Aorta (tissue), 5 donors: ENCODE data around the gene ACTRT2. TPM values are rescaled to one million over a fixed set of nuclear protein-coding genes. Genes with fewer than 3 reads are reported as not detected.

ENCODE experiments used
- ATAC-seq: fragments of 200-7000 bp; cut with Tn5 transposase; one replicate; pipeline ENCODE4 v1.9.1; 2022; ENCODE audit warnings: moderate library complexity; ENCODE audit not compliant: low FRiP score
- DNase-seq, 2 donors: peaks; one replicate each; pipeline ENCODE4 v3.0.0-alpha.2; 2020
- H3K27ac ChIP-seq, 2 donors: one replicate each; pipeline ENCODE4 v1.5.1; 2013; ENCODE audit warnings: low read length in 2 of 2, mild to moderate bottlenecking in 2 of 2, moderate library complexity in 2 of 2, control low read depth in 1 of 2, inconsistent platforms in 1 of 2, low read depth in 1 of 2
- H3K27me3 ChIP-seq, 2 donors: one replicate each; pipeline ENCODE4 v1.6.1; 2013; ENCODE audit warnings: control low read depth in 1 of 2, low read length in 1 of 2, mild to moderate bottlenecking in 1 of 2, moderate library complexity in 1 of 2; ENCODE audit not compliant: insufficient read depth in 2 of 2, control insufficient read depth in 1 of 2
- H3K36me3 ChIP-seq, 2 donors: one replicate each; pipeline ENCODE4 v1.6.1; 2013; ENCODE audit warnings: control low read depth in 1 of 2, low read length in 1 of 2, mild to moderate bottlenecking in 1 of 2; ENCODE audit not compliant: insufficient read depth in 2 of 2, control insufficient read depth in 1 of 2
- H3K4me1 ChIP-seq, 2 donors: one replicate each; pipeline ENCODE4 v1.6.1; 2013; ENCODE audit warnings: low read length in 2 of 2, control low read depth in 1 of 2, mild to moderate bottlenecking in 1 of 2, moderate library complexity in 1 of 2; ENCODE audit not compliant: insufficient read depth in 2 of 2, control insufficient read depth in 1 of 2
- H3K4me3 ChIP-seq, 2 donors: one replicate each; pipeline ENCODE4 v1.5.1; 2013; ENCODE audit warnings: low read length in 2 of 2, control low read depth in 1 of 2, mild to moderate bottlenecking in 1 of 2
- H3K9me3 ChIP-seq: one replicate; pipeline ENCODE4 v1.6.1; 2013; ENCODE audit warnings: mild to moderate bottlenecking, low read length; ENCODE audit not compliant: control insufficient read depth
- WGBS, 2 donors: extraction: QIAGEN DNeasy Blood & Tissue Kit; methylation state at CpG; one replicate each; pipeline ENCODE4 v1.1.7; 2013; 5-methylcytosine and 5-hydroxymethylcytosine counted together
- intact Hi-C, 2 donors: fragments of 100-400 bp; cut with DNase I; formaldehyde crosslinking; loops; one replicate each; pipeline versions ENCODE4 v1.14.2 to v1.15.0; 2022
- long read RNA-seq, 2 donors: library from polyadenylated mRNA; unstranded; transcript quantifications; one replicate each; pipeline ENCODE4 v2.0.0, GENCODE V29; 2020 to 2021
- polyA plus RNA-seq, 2 donors: library from polyadenylated mRNA; stranded (reverse); fragments of 200-250 nt; gene quantifications; one replicate each; pipeline ENCODE4 v1.2.3, GENCODE V29; 2013
- total RNA-seq, 2 donors: library from RNA; stranded (reverse); fragmentation: NEBNext Ultra II Directional; extraction: Animal tissue kit (Norgen Biotek cat#: 25700); gene quantifications; one replicate each; pipeline ENCODE4 v1.2.1, GENCODE V29; 2021
- donor health status: healthy with polysubstance abuse.
- donor health status: Bipolar disorder and iron deficiency.
- donor health status: DM: no; HTN: no; CAD: no.
- donor health status: DM: no; HTN: no; CAD: no.
- donor health status: DM: yes; HTN: yes; CAD: no.

The ACTRT2 gene
- not detected for total RNA-seq
- not detected for polyA plus RNA-seq
- long read RNA-seq, donor 1, result 0 reads
- long read RNA-seq, donor 2, result 0 reads

GRCh38 chr1:3021233-3021671 is at the start of gene ACTRT2:
ACTRT2 (plus strand) TSS chr1:3021467; CDS start chr1:3021687, 220 bp downstream.
- Histone ChIP-seq H3K36me3 (no peaks in the 10 kb centered on the region), H3K4me3 (no peak within 1 kb of the TSS), H3K4me1 (no peaks in the 10 kb centered on the region), H3K9me3 (no peaks in the 10 kb centered on the region), H3K27ac (no peak within 1 kb of the TSS), H3K27me3 (no peaks in the 10 kb centered on the region)
- ATAC-seq (no peak), DNase-seq (peak in 1 of 2 donors; percentile 41)
- intact Hi-C loops, result no loop called here
- 89 to 90% methylated on average over 8 of the region's 8 CpGs for WGBS, 2 donors

DNA sequence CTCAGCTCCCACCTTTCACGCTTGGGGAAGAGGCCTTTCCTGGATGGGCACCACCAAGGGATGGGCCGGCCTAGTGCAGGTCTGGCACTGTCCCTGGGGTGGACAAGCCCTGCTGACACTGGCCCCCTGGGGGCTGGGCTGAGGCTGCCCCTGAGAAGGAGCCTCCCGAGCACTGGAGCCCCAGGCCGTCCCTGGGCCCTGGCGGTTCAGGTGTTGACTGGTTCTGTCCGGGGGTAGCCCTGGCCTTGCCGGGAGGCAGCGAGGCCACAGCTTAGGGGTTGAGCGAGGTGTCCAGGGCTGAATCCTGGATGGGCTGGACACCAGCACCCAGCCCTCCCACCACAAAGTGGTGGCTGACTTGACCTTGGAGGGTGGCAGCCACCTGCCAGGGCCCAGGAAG is 49.7 kb upstream of the ACTRT2 start:
- no peaks in the 10 kb centered on the region for H3K27me3 ChIP-seq
- H3K9me3 ChIP-seq, result no peaks in the 10 kb centered on the region
- no peak overlapping the region for H3K27ac ChIP-seq
- ATAC-seq, result no peak
- H3K36me3 ChIP-seq, result no peaks in the 10 kb centered on the region
- no peak overlapping the region for H3K4me3 ChIP-seq
- H3K4me1 ChIP-seq, result no peaks in the 10 kb centered on the region
- 97 to 98% methylated on average over 9 of the region's 9 CpGs for WGBS, 2 donors
- DNase-seq, result peak in 1 of 2 donors; percentile 74
- intact Hi-C loops, result no loop called here

- H3K27ac ChIP-seq, result no peak overlapping the region
- 91 to 94% methylated on average over 26 to 27 of the region's 27 CpGs for WGBS, 2 donors
- peak in 1 of 2 donors; percentile 70 for DNase-seq
- H3K27me3 ChIP-seq, result no peaks in the 10 kb centered on the region
- no peaks in the 10 kb centered on the region for H3K36me3 ChIP-seq
- intact Hi-C loops, result no loop called here
- H3K4me3 ChIP-seq, result no peak overlapping the region
- H3K9me3 ChIP-seq, result no peaks in the 10 kb centered on the region
- no peak for ATAC-seq
- H3K4me1 ChIP-seq, result no peaks in the 10 kb centered on the region
Measured at GRCh38 chr1:2972011-2972878, 49.0 kb upstream of the ACTRT2 start.

GRCh38 chr1:2972879-2973575 is 48.2 kb upstream of the ACTRT2 start:
- ATAC-seq (no peak), DNase-seq (no peak)
- no peaks in the 10 kb centered on the region for H3K4me1 ChIP-seq
- WGBS, 2 donors, result 61 to 67% methylated on average over 14 of the region's 14 CpGs
- H3K36me3 ChIP-seq, result no peaks in the 10 kb centered on the region
- intact Hi-C loops, result no loop called here
- no peaks in the 10 kb centered on the region for H3K9me3 ChIP-seq
- H3K27me3 ChIP-seq, result no peaks in the 10 kb centered on the region
- no peak overlapping the region for H3K27ac ChIP-seq
- no peak overlapping the region for H3K4me3 ChIP-seq

- no peak overlapping the region for H3K4me3 ChIP-seq
- intact Hi-C loops, result no loop called here
- DNase-seq (peak in 1 of 2 donors; percentile 60), ATAC-seq (peak; percentile 40)
- H3K27ac ChIP-seq, result no peak overlapping the region
- WGBS, 2 donors, result 26 to 35% methylated on average over 18 of the region's 18 CpGs
- no peaks in the 10 kb centered on the region for H3K4me1 ChIP-seq
- H3K36me3 ChIP-seq, result no peaks in the 10 kb centered on the region
- no peaks in the 10 kb centered on the region for H3K27me3 ChIP-seq
- no peaks in the 10 kb centered on the region for H3K9me3 ChIP-seq
Measured at GRCh38 chr1:2973601-2974593, 47.4 kb upstream of the ACTRT2 start.

GRCh38 chr1:2974701-2975301 is 46.5 kb upstream of the ACTRT2 start:
- Histone ChIP-seq H3K4me1 (no peaks in the 10 kb centered on the region), H3K27ac (no peak overlapping the region), H3K27me3 (no peaks in the 10 kb centered on the region), H3K4me3 (no peak overlapping the region), H3K36me3 (no peaks in the 10 kb centered on the region), H3K9me3 (no peaks in the 10 kb centered on the region)
- intact Hi-C loops, result no loop called here
- ATAC-seq (no peak), DNase-seq (peak in 1 of 2 donors; percentile 73)
- WGBS, 2 donors, result 50 to 52% methylated on average over 18 of the region's 18 CpGs

- no peaks in the 10 kb centered on the region for H3K9me3 ChIP-seq
- no peak overlapping the region for H3K4me3 ChIP-seq
- ATAC-seq, result no peak
- intact Hi-C loops, result no loop called here
- no peaks in the 10 kb centered on the region for H3K27me3 ChIP-seq
- no peaks in the 10 kb centered on the region for H3K4me1 ChIP-seq
- WGBS, 2 donors, result 48% methylated on average over 19 of the region's 19 CpGs
- no peaks in the 10 kb centered on the region for H3K36me3 ChIP-seq
- DNase-seq, result peak in 1 of 2 donors; percentile 70
- H3K27ac ChIP-seq, result no peak overlapping the region
Measured at GRCh38 chr1:2975466-2976179, 45.6 kb upstream of the ACTRT2 start.
